NCI-H446 treated with DMSO at 0.1 percent for 48 hours (cell line): ENCODE data around the gene RIOX2.
A peak's percentile ranks its signal among the peaks of the same experiment; 100 is the strongest.
"Not testable (repeated sequence)": the region's sequence is repeated elsewhere in the genome, so short reads cannot be mapped to it uniquely, and the experiment has no call there.

Experiments
- DNase-seq: peaks from one replicate; lab custom pipeline; 2025; lab: John Stamatoyannopoulos, UW

Gene RIOX2

DNA sequence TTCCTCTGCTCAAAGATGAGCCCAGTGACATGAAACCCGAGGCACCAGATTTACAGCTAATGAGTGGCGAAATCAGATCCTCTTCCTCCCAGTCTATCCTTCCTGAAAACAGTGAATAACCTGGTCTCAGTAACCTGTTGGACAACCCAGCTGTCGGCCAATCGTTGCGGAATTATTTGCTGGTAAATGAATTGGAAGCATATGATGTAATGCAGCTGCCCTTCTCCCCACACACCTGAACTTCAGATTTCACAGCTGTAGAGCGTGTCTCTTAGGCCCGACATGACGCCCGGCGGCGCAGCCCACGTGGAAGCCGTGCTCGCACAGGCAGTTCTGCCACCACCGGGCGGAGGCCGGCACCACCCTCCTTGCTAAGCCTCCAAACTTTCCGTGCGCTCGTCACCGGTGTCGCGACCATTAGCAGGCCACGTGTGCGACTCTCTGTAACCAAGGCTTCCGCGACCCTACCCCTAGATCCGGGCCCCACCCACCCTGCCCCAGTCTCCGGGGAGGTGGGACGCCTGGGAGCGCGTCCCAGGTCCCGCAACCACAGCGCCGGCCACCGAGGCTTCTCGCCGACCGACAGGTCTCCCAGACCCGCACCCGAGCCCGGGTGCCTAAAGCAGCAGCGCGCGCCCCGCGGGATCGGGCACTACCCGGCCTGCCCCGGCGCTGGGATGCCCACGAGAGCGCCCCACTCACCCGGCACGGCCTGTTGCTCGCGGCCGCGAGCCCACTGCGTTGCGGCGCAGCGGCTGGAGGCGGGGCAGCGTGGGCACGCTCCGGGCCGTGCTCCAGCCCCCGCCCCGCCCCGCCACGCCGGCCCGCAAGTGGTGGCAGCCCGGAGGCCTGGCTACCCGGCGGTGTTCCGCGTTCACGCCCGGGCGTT is at the start of gene RIOX2:
Gene RIOX2 (minus strand): TSS at position 753 of the 889 bp plus-strand sequence. CDS start 4,838 bp downstream, outside the sequence.
- peak; percentile 62 for DNase-seq

DNA sequence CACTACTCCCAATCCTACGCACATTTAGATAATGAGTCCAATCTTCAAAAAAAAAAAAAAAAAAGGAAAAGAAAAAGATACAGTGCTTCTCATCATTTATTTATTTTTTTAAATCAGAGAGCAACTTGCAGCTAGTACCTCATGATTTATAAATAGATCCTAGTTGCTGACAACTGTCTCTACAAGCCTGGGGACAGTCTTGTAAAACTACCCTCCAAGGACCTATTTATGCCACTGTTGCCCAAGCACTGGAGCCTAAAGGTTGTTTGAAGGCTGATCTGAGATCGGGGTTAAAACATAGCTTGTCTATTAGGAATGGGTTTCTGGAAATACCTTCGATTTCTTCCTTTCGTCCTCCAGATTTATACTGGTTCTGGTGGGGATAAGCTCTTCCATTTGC is 48.2 kb upstream of the RIOX2 start:
- no peak for DNase-seq

DNA sequence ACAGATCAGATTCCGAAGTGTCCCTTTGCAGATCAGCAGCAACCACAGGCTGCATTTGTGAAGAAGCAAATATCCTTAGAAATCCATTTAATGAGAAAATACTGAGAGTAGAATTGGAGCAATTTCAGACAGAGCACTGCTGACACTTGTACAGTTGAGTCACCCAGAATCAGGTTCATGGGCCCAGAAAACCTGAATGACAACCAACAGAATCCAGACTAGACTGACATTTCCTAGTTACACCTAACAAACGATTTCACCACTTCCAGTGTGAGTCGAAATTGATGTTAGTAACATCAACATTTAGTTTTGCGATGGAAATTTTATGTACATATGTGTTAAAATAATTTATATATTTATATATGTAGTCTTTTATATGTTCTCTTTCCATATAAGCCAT is 46.1 kb upstream of the RIOX2 start:
- no peak for DNase-seq

DNA sequence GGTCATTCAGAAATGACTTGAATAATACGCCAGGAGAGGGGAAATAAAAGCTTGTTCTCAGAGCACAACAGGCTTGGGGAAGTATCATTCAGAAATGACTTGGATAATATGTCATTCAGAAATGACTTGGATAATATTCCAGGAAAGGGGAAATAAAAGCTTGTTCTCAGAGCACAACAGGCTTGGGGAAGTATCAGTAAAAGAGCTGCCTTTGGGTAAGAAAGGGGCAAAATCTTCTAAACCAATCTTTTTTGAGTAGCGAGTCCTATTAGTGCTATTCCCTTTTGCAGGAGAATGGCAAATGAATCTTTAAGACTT is 42.0 kb upstream of the RIOX2 start:
- no peak for DNase-seq

DNA sequence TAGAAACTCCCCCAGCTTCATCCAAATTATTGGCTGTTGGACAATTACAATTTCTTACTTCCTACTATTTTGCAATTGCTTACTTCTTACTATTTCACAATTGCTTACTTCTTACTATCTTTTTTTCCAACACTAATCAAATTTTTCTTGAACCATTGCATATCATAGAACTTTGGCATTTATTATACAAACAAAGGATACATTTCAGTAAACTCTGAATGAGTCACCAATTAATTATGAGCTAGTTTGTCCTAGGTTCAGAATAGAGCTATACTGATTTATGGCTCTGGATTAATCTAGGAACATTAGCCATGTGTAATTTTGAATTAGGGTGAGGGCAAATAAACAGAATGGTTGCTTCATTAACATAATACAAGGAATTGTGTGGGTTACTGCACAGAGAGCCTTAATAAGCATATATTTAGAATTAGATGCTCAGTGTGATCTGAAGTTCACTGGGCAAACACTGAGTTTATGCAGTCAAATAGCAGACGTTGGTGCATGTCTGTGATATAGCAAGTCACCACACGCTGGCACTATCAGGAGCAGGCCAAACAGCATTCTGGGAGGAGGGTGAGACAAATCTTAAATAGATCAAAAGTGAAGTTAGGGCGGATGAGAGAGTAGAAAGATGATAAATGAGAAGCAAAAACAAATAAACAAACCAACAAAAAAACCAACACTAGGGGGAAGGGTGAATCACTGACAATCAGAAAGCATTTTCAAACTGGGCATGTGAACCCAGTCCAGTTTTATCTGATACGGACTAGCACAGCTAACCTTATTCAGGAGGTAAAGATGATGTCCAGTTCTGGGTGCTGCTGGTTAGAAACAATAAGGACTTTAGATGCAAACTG is 41.4 kb upstream of the RIOX2 start:
- DNase-seq: peak; percentile 93

DNA sequence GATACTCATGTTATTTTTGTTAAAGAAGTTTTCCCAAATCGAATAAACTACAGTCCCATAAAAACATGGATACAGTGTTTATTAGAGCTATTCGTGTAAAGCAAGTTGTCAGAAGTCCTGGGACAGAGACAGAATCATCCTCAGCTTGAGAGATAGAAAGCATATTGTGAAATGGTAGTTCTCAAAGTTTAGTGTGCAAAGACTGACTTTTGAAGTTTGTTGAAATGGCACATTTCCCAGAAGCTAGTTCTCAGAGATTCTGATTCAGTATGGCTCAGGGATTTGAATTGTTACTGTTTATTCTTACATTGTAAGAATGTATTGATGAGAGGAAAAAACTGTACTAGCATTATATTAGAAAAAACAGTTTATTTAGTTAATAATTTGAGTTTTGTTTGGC is 40.7 kb upstream of the RIOX2 start:
- no peak for DNase-seq

DNA sequence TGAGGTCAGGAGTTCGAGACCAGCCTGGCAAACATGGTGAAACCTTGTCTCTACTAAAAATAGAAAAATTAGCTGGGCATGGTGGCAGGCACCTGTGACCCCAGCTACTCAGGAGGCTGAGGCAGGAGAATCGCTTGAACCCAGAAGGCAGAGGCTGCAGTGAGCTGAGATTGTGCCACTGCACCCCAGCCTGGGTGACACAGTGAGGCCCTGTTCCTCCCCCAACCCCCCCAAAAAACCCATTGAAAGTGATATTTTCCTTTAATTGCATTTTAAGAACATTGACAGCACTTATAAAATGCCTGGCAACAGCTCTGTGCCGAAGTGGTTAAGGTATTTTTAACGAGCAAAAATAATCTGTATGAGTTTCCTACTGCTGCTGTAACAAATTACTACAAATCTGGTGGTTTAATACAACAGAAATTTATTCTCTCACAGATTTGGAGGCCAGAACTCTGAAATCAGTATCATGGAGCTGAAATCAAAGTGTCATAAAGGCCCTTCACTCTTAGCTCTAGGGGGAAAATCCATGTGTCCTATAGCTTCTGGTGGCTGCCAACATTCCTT is 38.7 kb upstream of the RIOX2 start:
- not testable (repeated sequence) for DNase-seq

DNA sequence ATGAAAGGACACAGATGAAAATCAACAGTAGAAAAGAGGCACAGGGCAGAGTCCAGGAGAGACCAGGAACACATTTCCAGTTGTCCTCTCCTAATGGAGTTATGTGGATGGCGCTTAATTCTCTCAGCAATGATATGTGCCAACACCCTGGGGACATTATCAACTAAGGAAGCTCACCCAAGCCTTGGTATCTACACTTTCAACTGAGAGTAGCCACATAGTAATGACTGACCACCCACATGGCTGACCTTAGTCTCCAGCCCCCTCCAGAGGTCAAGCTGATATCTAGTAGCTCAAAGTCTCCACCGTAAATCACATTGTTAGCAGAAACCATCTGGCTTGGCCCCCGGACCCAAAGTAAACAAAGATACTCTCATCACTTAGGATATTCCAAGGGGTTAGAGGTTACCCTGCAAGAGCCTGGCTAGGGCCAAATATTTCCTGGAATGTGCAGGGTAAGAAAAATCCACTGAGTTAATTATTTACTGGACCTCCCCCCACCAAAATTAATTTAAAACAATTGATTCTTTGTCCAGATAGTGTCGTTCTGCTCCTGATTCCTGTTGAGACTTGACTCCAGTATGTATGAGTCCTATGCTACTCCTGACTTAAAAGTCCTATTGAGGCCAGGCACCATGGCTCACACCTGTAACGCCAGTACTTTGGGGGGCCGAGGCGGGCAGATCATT is 38.1 kb upstream of the RIOX2 start:
- no peak for DNase-seq

DNA sequence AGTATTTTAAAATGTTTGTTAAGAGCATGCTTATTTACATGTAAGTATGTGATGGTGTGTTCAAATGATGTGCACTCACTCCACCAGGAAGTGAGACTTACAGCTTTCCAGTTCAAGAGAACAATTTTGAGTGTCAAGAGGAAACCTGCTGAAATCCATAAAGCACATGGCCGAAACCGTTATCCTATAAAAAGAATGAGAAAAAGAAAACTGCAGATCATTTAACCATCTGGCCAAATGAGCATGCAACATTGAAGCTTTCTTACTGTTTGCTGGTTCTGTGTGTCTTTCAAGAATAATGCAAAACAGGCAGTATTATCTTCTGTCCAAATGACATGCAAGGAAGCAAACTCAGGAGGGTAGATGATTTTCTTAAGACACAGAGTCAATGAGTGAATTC is 36.6 kb upstream of the RIOX2 start:
- no peak for DNase-seq

DNA sequence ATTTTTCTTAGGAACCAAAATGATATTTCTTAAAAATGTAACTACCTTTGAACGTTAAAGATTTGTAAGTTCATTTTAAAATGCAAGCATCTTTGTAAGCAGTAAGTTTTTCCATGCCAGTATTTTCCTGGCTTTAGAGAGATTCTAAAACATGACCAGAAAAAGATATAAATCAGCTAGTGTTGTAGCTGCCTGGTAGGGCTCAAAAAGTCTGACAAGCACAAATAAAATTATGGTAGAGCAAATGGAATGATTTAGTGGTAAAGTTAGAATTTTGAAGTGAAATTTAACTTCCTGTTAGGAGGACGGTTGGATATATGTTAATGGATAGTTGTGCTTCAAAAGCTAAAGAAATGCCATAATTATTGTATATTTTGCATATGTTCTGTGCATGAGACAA is 33.2 kb upstream of the RIOX2 start:
- DNase-seq: no peak

DNA sequence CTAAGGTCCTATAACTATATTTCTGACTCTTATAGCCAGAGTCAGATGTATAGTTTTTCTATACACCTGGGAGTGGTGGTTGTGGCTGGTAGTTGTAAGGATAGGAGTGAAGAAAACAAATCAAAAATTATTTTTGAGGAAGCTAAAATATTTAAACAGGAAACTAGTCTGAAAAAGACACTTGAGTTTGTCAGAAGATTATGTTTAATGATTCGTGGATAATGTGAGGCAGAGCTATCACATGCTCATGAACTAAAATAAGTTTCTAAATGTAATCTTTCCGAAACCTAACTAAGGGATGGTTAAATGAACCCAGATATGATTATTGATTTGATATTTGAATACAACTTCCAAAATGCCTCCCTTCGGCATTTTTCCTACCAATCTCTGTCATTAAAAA is 32.5 kb upstream of the RIOX2 start:
- DNase-seq: peak; percentile 86

DNA sequence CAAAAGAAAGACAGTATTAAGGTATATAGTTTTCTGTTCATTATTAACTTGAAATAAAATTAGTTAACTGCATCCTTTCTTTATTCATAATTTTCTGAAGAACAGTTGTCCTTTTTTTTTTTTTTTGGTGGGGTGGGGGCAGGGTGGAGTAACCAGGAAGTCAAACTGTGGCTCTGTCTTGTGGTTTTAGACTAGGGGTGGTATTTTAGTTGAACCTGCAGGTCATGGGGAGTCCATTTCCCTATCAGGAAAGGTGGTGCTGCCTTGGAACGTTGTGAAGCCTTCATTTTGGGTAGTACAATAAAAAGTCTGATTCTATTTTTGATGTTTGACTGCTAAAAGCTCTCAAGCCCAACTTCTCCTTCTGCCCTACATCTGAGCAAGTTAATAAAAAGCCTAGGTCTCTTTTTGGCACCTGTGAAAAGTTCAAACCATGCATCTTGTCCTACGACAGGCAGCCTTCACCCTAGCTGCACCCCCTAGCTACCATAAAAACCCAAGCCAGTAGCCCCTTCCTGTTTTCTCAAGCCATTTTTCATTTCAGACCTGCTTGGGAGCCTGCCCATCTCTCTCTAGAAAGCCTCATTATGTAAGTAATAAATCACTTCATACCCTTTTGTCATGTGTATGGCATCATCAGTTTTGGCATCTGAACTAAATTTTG is 31.2 kb upstream of the RIOX2 start:
- DNase-seq: peak; percentile 99

DNA sequence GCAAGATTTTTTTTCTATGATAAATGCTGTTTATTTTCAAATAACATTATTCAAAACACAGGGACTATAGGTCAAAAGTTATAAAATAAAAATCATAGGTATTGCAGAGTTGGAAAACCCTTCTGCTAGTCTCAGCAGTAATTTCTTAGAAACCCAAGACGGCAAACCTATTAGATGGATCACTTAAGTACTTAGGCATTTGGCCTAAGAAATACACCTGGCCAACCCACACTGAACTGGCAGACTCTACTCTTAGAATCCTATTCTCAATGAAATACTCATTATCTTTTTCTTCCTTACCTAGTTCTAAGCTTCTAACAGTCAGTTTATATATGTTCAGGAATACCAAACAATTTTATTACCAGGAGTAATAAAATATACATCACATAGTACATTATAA is 30.5 kb upstream of the RIOX2 start:
- DNase-seq: no peak

DNA sequence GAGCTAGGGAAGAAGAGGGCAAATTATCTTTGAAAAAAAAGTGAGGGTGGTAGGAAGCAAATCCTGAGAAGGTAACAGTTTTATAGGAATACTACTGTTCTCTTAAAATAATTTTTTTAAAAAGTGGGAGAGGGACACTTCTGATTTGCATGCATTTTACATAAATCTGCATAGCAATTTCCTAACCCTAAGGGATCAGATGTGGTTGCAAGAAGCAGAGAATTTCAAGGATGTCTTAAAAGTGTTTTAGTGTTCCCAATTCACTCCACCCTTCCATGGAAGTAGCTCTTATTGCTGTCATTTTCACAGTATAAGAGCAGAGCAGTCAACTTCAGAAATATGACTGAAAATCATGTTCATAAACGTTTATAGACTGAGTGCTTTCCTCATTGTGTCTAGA is 27.8 kb upstream of the RIOX2 start:
- DNase-seq: no peak

DNA sequence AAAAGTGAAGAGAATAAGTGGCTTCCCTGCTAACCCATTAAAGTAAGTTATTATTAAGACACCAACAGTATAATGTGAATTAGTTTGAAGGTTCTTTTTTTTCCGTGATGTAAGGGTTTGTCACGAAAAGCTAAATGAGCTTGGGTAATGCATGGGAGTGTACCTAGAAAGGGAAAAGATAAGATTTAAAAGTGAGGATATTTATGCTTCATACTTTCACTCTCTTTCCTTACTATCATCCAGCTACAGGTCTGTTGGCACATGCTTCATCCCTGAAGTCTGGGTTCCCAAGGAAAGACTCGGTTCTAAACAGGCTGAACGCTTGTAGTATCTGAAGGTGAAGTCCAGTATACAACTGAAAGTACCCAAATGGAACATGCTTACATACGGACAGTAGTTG is 26.9 kb upstream of the RIOX2 start:
- no peak for DNase-seq

DNA sequence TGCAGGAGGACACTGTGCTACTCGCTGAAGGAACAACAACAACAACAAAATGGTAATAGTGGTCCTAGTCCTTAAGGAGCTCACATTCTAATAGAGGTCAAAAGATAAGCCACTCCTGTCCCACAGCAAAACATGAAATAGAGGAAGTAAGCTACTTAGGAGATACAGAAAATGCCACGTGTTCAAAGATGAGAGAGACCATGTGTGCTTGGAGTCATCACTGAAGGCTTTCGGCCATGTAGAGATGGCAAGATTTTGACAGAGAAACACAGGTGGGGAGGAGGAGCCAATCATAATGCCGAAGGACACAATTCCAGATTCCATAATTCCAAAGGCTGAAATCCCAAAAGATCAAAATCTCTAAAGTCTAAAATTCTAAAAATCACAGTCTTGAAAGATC is 24.8 kb upstream of the RIOX2 start:
- no peak for DNase-seq

DNA sequence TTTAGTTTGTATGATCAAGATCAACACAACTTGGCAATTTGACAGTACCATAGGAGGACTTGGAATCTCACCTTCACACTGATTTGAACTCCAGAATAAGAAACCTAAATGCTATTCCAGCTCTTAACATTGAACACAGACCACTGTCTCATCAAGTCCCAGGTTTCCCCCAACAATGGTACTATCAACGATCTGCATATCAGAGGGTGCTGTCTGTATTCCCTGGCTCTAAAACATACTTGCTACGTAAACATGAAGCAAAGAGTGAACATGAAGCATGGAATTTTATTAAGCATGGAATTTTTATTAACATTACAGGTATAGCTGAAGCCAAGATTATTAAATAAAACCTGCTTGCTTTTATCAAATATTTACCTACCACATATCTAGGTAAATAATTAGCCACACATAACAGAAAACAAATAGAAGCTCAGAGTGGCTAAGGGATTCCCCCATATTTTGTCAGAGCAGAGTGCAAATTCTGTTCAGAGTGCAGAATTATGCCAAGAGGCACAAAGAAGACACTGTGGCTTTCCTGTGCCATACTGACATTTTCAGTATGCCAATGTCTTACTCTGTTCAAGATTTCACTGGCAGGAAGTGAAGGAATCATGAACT is 22.2 kb upstream of the RIOX2 start:
- no peak for DNase-seq

DNA sequence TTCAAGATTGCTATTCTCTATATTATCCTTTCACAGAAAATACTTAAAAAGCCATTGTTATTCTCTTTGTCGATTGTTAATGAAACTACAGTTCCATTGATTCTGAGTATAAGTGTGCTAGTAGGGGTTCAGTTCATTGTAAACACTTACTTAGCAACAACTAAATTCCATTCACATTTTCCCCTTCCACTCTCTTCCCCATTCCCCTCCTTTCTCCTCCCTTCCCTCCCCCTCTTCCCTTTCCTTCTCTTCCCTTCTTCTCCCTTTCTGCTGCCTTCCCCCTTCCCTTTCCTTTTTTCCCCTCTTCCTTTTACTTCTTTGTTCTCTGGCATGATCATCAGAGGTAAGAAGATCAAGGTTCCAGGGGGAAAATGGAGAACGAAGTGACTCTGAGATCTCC is 21.3 kb upstream of the RIOX2 start:
- no peak for DNase-seq

DNA sequence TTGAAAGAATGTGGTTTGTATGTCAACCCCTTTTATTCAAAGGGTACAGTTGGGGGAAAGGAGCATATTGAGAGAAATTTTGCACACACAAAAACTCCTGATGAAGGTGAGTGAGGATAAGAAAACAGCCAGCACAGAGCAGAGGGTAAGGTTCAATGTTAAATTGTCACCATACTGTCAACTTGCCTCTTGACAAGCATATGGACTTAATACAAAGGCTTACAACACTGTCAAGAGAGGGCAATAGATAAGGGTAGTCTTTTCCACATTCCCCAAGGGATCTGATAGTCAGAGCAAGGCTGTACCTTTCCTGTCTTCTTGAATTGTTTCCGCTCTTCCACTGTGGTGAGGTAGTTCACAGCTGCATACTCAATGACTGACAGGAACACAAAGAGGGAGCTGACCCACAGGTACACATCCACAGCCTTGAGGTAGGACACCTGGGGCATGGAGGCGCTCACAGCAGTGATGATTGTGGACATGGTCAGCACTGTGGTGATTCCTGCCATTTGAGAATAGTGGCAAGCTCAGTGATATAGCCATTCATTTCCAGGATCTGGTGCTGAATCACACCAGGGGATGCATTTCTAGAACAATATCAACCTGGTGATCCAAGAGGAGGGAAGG is 20.4 kb upstream of the RIOX2 start:
- no peak for DNase-seq

DNA sequence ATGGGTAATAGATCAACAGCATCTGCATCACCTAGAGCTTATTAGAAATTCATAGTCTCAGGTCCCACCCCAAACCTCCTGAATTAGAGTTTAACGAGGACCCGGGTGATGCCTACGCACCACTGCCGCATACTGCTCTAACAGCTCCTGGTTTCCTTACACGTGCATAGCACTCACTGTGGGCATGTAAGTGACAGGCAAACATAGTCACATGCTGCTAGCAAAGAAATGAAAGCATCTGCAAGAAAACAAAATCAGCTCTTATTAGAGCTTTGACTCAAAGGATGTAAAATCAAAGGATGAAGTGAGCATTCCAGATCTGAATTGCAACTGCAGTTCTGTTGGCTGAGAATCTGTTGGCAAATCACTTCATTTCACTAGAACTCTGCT is 19.1 kb upstream of the RIOX2 start:
- no peak for DNase-seq
